K562 (cell line): ENCODE data around the gene GZF1. TPM values are rescaled to one million over a fixed set of nuclear protein-coding genes. Genes with fewer than 3 reads are reported as not detected.

Experiments used
- ATF1 ChIP-seq, 2 experiments: fragments of 450-650 bp in 1 of 2; IDR thresholded peaks; 2 replicates each; pipeline ENCODE4 v1.6.1; 2016; ENCODE audit warnings: missing compliant biosample characterization in 1 of 2, missing genetic modification characterization in 1 of 2
- BCL6 ChIP-seq: fragments of 250-450 bp; sonication (Bioruptor Pico); IDR thresholded peaks from 2 replicates; pipeline ENCODE4 v1.4.0; 2020
- BCOR ChIP-seq: fragments of 450-650 bp; IDR thresholded peaks from 2 replicates; pipeline ENCODE4 v1.6.1; 2016
- BRD9 ChIP-seq: fragments of 450-650 bp; IDR thresholded peaks from 2 replicates; pipeline ENCODE4 v1.6.1; 2018; ENCODE audit warnings: low read depth; ENCODE audit not compliant: partially characterized antibody
- CBFA2T2 ChIP-seq: fragments of 450-650 bp; conservative IDR thresholded peaks from 2 replicates; pipeline ENCODE4 v1.6.1; 2017; ENCODE audit warnings: mild to moderate bottlenecking
- CBX8 ChIP-seq: fragments of 200-600 bp; sonication (generic); IDR thresholded peaks from 2 replicates; pipeline ENCODE4 v1.6.1; 2012; ENCODE audit warnings: borderline replicate concordance, mixed run types, low read depth, mild to moderate bottlenecking, moderate library complexity, mixed read lengths, low read length, control low read depth, inconsistent platforms; ENCODE audit not compliant: poor library complexity, severe bottlenecking; ENCODE audit errors: extremely low read depth
- CTBP1 ChIP-seq: fragments of 450-650 bp; IDR thresholded peaks from 2 replicates; pipeline ENCODE4 v1.6.1; 2016; ENCODE audit warnings: borderline replicate concordance
- CXXC5 ChIP-seq: fragments of 250-450 bp; sonication (Bioruptor Pico); IDR thresholded peaks from 2 replicates; pipeline ENCODE4 v1.8.0; 2022; ENCODE audit warnings: inconsistent platforms, mild to moderate bottlenecking, moderate library complexity
- HNRNPK ChIP-seq: fragments of 200-400 bp; formaldehyde crosslinking; IDR thresholded peaks from one replicate; pipeline ENCODE4 v1.6.1; 2018; ENCODE audit warnings: mild to moderate bottlenecking, low read depth, low read length; ENCODE audit not compliant: poor library complexity, severe bottlenecking
- HSF4 ChIP-seq: fragments of 250-450 bp; sonication (Bioruptor Pico); IDR thresholded peaks from 2 replicates; pipeline ENCODE4 v2.1.2; 2022; ENCODE audit warnings: mild to moderate bottlenecking, moderate library complexity, borderline replicate concordance
- KAT8 ChIP-seq: fragments of 450-650 bp; IDR thresholded peaks from 2 replicates; pipeline ENCODE4 v1.6.1; 2016; ENCODE audit warnings: low read depth, mild to moderate bottlenecking
- PKNOX1 ChIP-seq: fragments of 450-650 bp; IDR thresholded peaks from 2 replicates; pipeline ENCODE4 v1.6.1; 2016
- PPARD ChIP-seq: fragments of 250-450 bp; sonication (Bioruptor Pico); IDR thresholded peaks from 2 replicates; pipeline ENCODE4 v1.8.0; 2022; ENCODE audit warnings: inconsistent platforms, mild to moderate bottlenecking, moderate library complexity
- PURB ChIP-seq: sonication (generic); formaldehyde crosslinking; IDR thresholded peaks from 2 replicates; pipeline ENCODE4 v1.9.0; 2021; ENCODE audit warnings: low read depth, mild to moderate bottlenecking, missing genetic modification reagents
- RHOXF2B ChIP-seq: fragments of 250-450 bp; sonication (Bioruptor Pico); conservative IDR thresholded peaks from 2 replicates; pipeline ENCODE4 v1.5.1; 2021
- SMAD1 ChIP-seq: fragments of 150-350 bp; IDR thresholded peaks from 2 replicates; pipeline ENCODE4 v1.6.1; 2014; ENCODE audit warnings: low read length, low read depth; ENCODE audit not compliant: partially characterized antibody
- SRSF9 ChIP-seq: fragments of 200-400 bp; formaldehyde crosslinking; IDR thresholded peaks from 2 replicates; pipeline ENCODE4 v1.6.1; 2017; ENCODE audit warnings: low read depth, low read length, borderline replicate concordance
- TBL1XR1 ChIP-seq, 2 experiments: IDR thresholded peaks; 2 replicates each; pipeline ENCODE4 v1.6.1; 2012; ENCODE audit warnings: improper control_type of control experiment in 2 of 2, low read length in 2 of 2, mild to moderate bottlenecking in 1 of 2
- TEAD4 ChIP-seq, 2 experiments: sonication (generic) in 1 of 2; formaldehyde crosslinking in 1 of 2; IDR thresholded peaks; 2 replicates each; pipeline versions ENCODE4 v1.6.1 to v1.8.0; 2012 to 2022; ENCODE audit warnings: borderline replicate concordance in 1 of 2, inconsistent platforms in 1 of 2, low read length in 1 of 2, mild to moderate bottlenecking in 1 of 2, missing genetic modification reagents in 1 of 2
- ZNF217 ChIP-seq: sonication (generic); formaldehyde crosslinking; IDR thresholded peaks from 2 replicates; pipeline ENCODE4 v1.8.0; 2022; ENCODE audit warnings: mild to moderate bottlenecking, missing genetic modification reagents
- ZNF408 ChIP-seq: fragments of 250-450 bp; sonication (Bioruptor Pico); IDR thresholded peaks from 2 replicates; pipeline ENCODE4 v1.4.0; 2020; ENCODE audit warnings: low read depth, mild to moderate bottlenecking, moderate library complexity
- ZNF830 ChIP-seq: fragments of 250-450 bp; sonication (Bioruptor Pico); IDR thresholded peaks from 2 replicates; pipeline ENCODE4 v1.5.0; 2021; ENCODE audit warnings: mild to moderate bottlenecking
- polyA plus RNA-seq, 8 experiments: library from polyadenylated mRNA; depleted of rRNA in 4 of 8; stranded (reverse) in 5 of 8; unstranded in 3 of 8; fragments of >200 nt; fragmentation: Nextera tagmentation in 2 of 8; fragmentation: Illumina TruSeq in 1 of 8; extraction: Ambion mirVana in 2 of 8; extraction: Trizol in 1 of 8; gene quantifications; 2 replicates each; pipeline versions ENCODE4 v1.2.1 to v1.2.3, GENCODE V29; 2011 to 2014; ENCODE audit warnings: inconsistent platforms in 1 of 8, missing spikeins in 1 of 8
- total RNA-seq, 7 experiments: library from RNA; depleted of rRNA in 6 of 7; stranded (reverse); fragments of >200 nt in 6 of 7; fragmentation: Illumina TruSeq in 2 of 7; extraction: Trizol in 2 of 7; gene quantifications; 2 replicates each; pipeline versions ENCODE4 v1.2.1 to v1.2.3, GENCODE V29; 2011 to 2021; ENCODE audit warnings: low replicate concordance in 1 of 7
- TF ChIP-seq, protein P1 (sequence below): sonication (generic); formaldehyde crosslinking; IDR thresholded peaks from 2 replicates; pipeline ENCODE4 v1.8.1; 2023; ENCODE audit warnings: missing genetic modification reagents, mild to moderate bottlenecking, borderline replicate concordance

Gene GZF1
- total and polyA plus RNA-seq, 9 of the 15 experiments (the other 6 are each of a cell fraction or from before 2014, with no cell fraction given) = 1.2 to 15.7 (median 7.4) TPM

DNA sequence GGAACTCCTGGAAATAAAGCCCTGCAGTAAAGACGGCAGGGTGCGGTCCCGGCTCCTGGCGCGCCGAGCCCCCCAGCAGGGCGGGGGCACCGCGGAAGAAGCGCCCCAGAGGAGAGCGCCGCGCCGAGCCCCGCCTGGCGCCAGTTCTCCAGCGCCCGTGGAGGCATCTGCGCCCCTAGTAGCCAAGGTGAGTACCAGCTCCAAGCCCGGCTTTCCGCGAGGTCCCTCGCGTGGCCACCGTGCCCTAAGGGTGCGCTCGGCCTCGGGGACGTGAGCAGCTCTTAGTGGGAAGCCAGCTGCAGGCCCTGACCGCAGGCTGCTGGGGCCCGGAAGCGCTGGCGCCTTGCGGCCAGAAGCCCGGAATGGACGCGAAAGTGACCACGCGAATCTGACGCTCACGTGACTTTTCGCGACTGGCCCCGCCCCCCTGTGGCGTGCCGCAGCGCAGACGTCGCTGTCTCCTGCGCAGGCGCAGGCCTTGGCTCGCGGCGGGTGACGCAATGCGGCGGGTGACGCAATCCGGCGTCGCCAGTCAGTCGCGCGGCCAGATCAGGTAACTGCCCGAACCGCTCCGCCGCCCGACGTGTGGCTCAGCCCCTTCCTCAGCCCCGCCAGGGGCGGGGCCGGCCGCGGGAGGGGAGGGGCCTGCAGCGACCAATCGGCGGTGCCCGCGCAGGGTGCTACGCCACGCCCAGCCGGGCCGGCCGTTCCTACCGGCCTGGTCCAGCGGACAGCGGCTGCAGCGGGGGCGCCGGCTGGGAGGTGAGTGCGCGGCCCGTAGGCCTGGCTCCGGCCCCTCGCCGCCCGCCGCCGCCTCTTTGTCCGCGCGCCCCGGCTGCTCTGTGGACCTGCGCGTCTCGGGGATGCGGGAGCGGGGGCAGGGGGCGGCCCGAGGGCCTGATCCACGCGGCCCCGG, at the start of gene GZF1 (continued):
- TF ChIP-seq, protein P1, sequence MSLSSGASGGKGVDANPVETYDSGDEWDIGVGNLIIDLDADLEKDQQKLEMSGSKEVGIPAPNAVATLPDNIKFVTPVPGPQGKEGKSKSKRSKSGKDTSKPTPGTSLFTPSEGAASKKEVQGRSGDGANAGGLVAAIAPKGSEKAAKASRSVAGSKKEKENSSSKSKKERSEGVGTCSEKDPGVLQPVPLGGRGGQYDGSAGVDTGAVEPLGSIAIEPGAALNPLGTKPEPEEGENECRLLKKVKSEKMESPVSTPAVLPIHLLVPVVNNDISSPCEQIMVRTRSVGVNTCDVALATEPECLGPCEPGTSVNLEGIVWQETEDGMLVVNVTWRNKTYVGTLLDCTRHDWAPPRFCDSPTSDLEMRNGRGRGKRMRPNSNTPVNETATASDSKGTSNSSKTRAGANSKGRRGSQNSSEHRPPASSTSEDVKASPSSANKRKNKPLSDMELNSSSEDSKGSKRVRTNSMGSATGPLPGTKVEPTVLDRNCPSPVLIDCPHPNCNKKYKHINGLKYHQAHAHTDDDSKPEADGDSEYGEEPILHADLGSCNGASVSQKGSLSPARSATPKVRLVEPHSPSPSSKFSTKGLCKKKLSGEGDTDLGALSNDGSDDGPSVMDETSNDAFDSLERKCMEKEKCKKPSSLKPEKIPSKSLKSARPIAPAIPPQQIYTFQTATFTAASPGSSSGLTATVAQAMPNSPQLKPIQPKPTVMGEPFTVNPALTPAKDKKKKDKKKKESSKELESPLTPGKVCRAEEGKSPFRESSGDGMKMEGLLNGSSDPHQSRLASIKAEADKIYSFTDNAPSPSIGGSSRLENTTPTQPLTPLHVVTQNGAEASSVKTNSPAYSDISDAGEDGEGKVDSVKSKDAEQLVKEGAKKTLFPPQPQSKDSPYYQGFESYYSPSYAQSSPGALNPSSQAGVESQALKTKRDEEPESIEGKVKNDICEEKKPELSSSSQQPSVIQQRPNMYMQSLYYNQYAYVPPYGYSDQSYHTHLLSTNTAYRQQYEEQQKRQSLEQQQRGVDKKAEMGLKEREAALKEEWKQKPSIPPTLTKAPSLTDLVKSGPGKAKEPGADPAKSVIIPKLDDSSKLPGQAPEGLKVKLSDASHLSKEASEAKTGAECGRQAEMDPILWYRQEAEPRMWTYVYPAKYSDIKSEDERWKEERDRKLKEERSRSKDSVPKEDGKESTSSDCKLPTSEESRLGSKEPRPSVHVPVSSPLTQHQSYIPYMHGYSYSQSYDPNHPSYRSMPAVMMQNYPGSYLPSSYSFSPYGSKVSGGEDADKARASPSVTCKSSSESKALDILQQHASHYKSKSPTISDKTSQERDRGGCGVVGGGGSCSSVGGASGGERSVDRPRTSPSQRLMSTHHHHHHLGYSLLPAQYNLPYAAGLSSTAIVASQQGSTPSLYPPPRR (CRISPR knock-in tag) = no peak
- TF ChIP-seq ZNF408 (CRISPR knock-in tag) (no peak), RHOXF2B (CRISPR knock-in tag) (no peak), HSF4 (CRISPR knock-in tag) (no peak), KAT8 (no peak), PURB (CRISPR knock-in tag) (no peak), TBL1XR1 (IDR thresholded peaks at IDR 0.05; ENCODE audit: low read length in 2 of 2) (peak in 1 of 2 experiments; percentile 82; a peak in 1 of 4 replicates), BCL6 (no peak), BCOR (peak; percentile 42; the same call in 1 of the 2 replicates), ZNF217 (CRISPR knock-in tag) (no peak), ZNF830 (no peak), CBFA2T2 (peak; percentile 67), CTBP1 (peak; percentile 79), SMAD1 (peak; percentile 59), ATF1 (CRISPR knock-in tag; IDR thresholded peaks at IDR 0.05) (peak; percentile 84), ATF1 (tag; IDR thresholded peaks at IDR 0.05) (peak; percentile 98), TEAD4 (IDR thresholded peaks at IDR 0.05; ENCODE audit: low read length) (no peak; the same call in 1 of the 2 replicates), TEAD4 (CRISPR knock-in tag; IDR thresholded peaks at IDR 0.05; ENCODE audit: borderline replicate concordance) (no peak), BRD9 (no peak), SRSF9 (no peak), CBX8 (no peak), HNRNPK (no peak), PKNOX1 (peak; percentile 61), PPARD (CRISPR knock-in tag) (no peak), CXXC5 (peak; percentile 97)
